Testis (tissue), 3 donors: Measurements from ENCODE around the gene ZSCAN22. TPM values are rescaled to one million over a fixed set of nuclear protein-coding genes. Genes with fewer than 3 reads are reported as not detected.
"Not testable (repeated sequence)": the region's sequence is repeated elsewhere in the genome, so short reads cannot be mapped to it uniquely, and the experiment has no call there.

ENCODE experiments used
- DNase-seq: peaks from one replicate; pipeline ENCODE4 v3.0.0-alpha.2; 2019
- H3K27ac ChIP-seq, 2 donors: fragments of 200-600 bp; sonication (generic); one replicate each; pipeline ENCODE4 v1.5.1; 2019
- H3K27me3 ChIP-seq: fragments of 200-600 bp; sonication (generic); one replicate; pipeline ENCODE4 v1.5.1; 2019
- H3K36me3 ChIP-seq: fragments of 200-600 bp; sonication (generic); one replicate; pipeline ENCODE4 v1.5.1; 2017; ENCODE audit warnings: low read depth; ENCODE audit errors: missing control alignments
- H3K4me1 ChIP-seq: fragments of 200-600 bp; sonication (generic); one replicate; pipeline ENCODE4 v1.5.1; 2019
- H3K4me3 ChIP-seq, 2 donors: fragments of 200-600 bp; sonication (generic); one replicate each; pipeline ENCODE4 v1.5.1; 2017 to 2019
- H3K9me3 ChIP-seq: fragments of 200-600 bp; sonication (generic); one replicate; pipeline ENCODE4 v1.5.1; 2017
- CTCF ChIP-seq, 3 experiments: fragments of 450-650 bp in 2 of 3; fragments of 200-600 bp in 1 of 3; sonication (generic) in 1 of 3; IDR thresholded peaks; one replicate each; pipeline ENCODE4 v1.5.1; 2016 to 2019; ENCODE audit warnings: antibody characterized with exemption in 3 of 3, mild to moderate bottlenecking in 2 of 3, moderate library complexity in 1 of 3
- POLR2A ChIP-seq: fragments of 450-650 bp; IDR thresholded peaks from one replicate; pipeline ENCODE4 v1.6.1; 2017; ENCODE audit warnings: antibody characterized with exemption, mild to moderate bottlenecking, moderate library complexity
- WGBS, 2 donors: methylation state at CpG; one replicate each; pipeline ENCODE4 v1.1.5; 2018; 5-methylcytosine and 5-hydroxymethylcytosine counted together
- intact Hi-C: fragments of 100-400 bp; cut with DNase I; formaldehyde crosslinking; loops from one replicate; pipeline ENCODE4 v1.15.1; 2023; ENCODE audit warnings: low total_unique reads
- polyA plus RNA-seq: library from polyadenylated mRNA; stranded (reverse); fragments of 350-450 nt; fragmentation: Illumina TruSeq; extraction: RNeasy Lipid Tissue Mini Kit (QIAGEN cat#74804); gene quantifications from one replicate; pipeline ENCODE4 v1.2.3, GENCODE V29; 2014; ENCODE audit warnings: low read depth, low replicate concordance; ENCODE audit not compliant: insufficient read depth
- total RNA-seq, 2 donors: library from RNA; depleted of rRNA; stranded (reverse); fragments of >200 nt; gene quantifications; one replicate each; pipeline ENCODE4 v1.2.3, GENCODE V29; 2016

The ZSCAN22 gene
- total and polyA plus RNA-seq, 3 donors from 2014 or later, result 2.4 to 4.9 (median 3.5) TPM

- WGBS, 2 donors, result 62 to 80% methylated on average over 9 to 30 of the region's 30 CpGs
- Histone ChIP-seq H3K4me1 (no peaks in the 10 kb centered on the region), H3K9me3 (no peaks in the 10 kb centered on the region), H3K36me3 (no peaks in the 10 kb centered on the region), H3K27ac (no peak overlapping the region), H3K4me3 (no peak overlapping the region), H3K27me3 (no peaks in the 10 kb centered on the region)
- DNase-seq, result no peak
- TF ChIP-seq POLR2A, result no peak
- no peak for TF ChIP-seq CTCF (IDR thresholded peaks at IDR 0.05)
- intact Hi-C loops, result no loop called here
Measured at GRCh38 chr19:58338825-58339558, 12.2 kb downstream of the ZSCAN22 start.

DNA sequence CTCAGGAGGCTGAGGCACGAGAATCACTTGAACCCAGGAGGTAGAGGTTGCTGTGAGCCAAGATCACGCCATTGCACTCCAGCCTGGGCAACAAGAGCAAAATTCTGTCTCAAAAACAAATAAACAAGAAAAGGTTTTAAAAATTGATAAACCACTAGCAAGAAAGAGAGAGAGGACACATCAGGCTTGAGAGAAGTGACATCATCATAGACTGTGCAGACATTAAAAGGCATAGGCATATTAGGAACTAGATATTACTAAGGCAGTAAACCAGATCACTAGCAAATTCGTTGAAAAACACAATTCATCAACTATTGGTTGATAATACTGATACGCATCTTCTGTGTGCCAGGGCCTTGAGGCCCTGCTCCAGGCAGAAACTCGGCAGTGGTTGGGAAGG, 18.8 kb downstream of the ZSCAN22 start:
- Histone ChIP-seq H3K36me3 (no peaks in the 10 kb centered on the region), H3K4me1 (peaks cover 13% of the 10 kb centered on the region), H3K9me3 (no peaks in the 10 kb centered on the region), H3K4me3 (no peak overlapping the region), H3K27me3 (no peaks in the 10 kb centered on the region), H3K27ac (no peak overlapping the region)
- no peak for DNase-seq
- TF ChIP-seq POLR2A (no peak), CTCF (IDR thresholded peaks at IDR 0.05) (no peak)
- intact Hi-C loops, result no loop called here
- 74 to 82% methylated on average over 5 of the region's 5 CpGs for WGBS, 2 donors

DNA sequence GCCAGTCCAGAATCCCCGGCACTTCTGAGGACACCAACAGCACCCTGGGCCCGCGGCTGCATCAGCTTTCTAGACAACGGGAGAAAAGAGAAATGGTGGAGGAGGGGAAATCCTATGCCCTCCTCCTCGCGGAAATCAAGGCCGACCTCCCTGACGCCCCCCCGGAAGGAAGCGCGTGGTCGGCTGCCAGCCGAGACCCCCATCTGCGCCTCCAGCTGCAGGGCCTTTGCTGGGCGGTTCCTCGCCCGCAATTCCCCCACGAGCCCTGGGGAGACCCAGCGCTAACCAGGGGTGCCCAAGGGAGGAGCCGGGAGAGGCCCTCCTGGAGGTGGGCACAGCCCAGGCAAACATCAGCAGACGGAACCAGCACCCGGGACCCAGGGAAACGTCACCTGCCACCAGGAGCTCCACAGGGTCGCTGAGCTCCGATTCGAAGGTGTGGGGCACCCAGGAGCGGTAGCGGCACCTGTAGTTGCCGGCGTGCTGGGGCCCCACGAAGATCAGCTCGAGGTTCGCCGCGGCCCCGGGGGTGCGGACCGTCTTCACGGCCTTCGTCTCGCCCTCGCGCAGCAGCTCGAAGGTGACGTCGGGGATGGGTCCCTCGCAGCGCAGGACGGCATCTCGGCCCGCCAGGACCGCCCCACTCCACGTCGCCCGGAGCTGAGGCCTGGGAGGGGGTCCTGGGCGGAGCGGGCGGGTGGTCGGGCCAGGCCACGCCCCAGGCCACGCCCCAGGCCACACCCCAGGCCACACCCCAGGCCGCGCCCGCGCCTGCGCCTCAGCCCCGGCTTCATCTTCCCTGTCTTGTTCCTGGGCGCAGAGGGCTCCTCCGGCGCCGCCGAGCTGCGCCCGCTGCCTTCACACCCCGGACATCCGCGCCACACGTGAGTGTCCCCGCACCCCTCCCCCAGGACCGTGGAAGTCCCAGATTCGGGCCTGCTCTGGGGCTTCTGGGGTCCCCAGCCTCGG, 20.5 kb downstream of the ZSCAN22 start:
- no peak overlapping the region for H3K27ac ChIP-seq
- 2 to 3% methylated on average over 5 to 66 of the region's 82 CpGs for WGBS, 2 donors
- peaks cover 13% of the 10 kb centered on the region for H3K4me1 ChIP-seq
- intact Hi-C loops, result no loop called here
- no peaks in the 10 kb centered on the region for H3K36me3 ChIP-seq
- no peaks in the 10 kb centered on the region for H3K9me3 ChIP-seq
- H3K27me3 ChIP-seq, result no peaks in the 10 kb centered on the region
- TF ChIP-seq POLR2A, result no peak
- no peak for TF ChIP-seq CTCF (IDR thresholded peaks at IDR 0.05)
- DNase-seq, result peak; percentile 65
- H3K4me3 ChIP-seq, result peak overlapping the region; percentile 55 to 72

- H3K27me3 ChIP-seq, intact Hi-C loops, H3K36me3 ChIP-seq, H3K9me3 ChIP-seq, DNase-seq, H3K27ac ChIP-seq: not testable (repeated sequence)
- 11 to 23% methylated on average over 12 of the region's 12 CpGs for WGBS, 2 donors
- Histone ChIP-seq H3K4me1 (peaks cover 13% of the 10 kb centered on the region), H3K4me3 (peak overlapping the region; percentile 55 to 72)
Measured at GRCh38 chr19:58348080-58348479, 21.3 kb downstream of the ZSCAN22 start.

DNA sequence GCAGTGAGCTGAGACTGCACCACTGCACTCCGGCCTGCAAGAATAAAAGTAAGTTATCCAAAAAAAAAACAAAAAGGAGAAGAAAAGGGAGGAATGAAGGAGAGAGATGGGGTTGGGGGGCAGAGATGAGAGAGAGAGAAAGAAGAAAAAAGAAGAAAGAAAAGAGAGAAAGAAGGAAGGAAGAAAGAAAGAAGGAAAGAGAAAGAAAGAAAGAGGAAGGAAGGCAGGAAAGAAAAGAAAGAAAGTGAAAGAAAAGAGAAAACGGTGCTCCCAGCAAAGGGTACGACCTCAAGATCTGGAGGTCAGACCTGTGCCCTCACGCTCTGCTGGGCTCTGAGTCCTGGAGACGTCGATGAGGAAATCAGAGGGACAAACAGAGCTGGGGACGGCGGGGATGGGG, 22.8 kb downstream of the ZSCAN22 start:
- no peaks in the 10 kb centered on the region for H3K9me3 ChIP-seq
- H3K27me3 ChIP-seq, result no peaks in the 10 kb centered on the region
- H3K4me3 ChIP-seq, result no peak overlapping the region
- DNase-seq, result no peak
- intact Hi-C loops, result no loop called here
- no peaks in the 10 kb centered on the region for H3K36me3 ChIP-seq
- peaks cover 13% of the 10 kb centered on the region for H3K4me1 ChIP-seq
- 27 to 41% methylated on average over 8 of the region's 8 CpGs for WGBS, 2 donors
- H3K27ac ChIP-seq, result no peak overlapping the region
- TF ChIP-seq POLR2A (no peak), CTCF (IDR thresholded peaks at IDR 0.05) (no peak)
